Measurements from ENCODE around the gene ST8SIA5.
"Not testable (repeated sequence)": the region's sequence is repeated elsewhere in the genome, so short reads cannot be mapped to it uniquely, and the experiment has no call there.

The ST8SIA5 gene

GRCh38 chr18:46756559-46757201 is at the start of gene ST8SIA5:
TSS of gene ST8SIA5 (minus strand) at chr18:46757053. CDS start at chr18:46756508, 545 bp downstream.
- no peak for DNase-seq (ENCODE audit: low spot score)

- DNase-seq (ENCODE audit: low spot score), result not testable (repeated sequence)
Observed at GRCh38 chr18:46795945-46796344, 39.1 kb upstream of the ST8SIA5 start.

GRCh38 chr18:46794607-46795006 is 37.8 kb upstream of the ST8SIA5 start:
- DNase-seq (ENCODE audit: low spot score), result no peak

- DNase-seq (ENCODE audit: low spot score), result no peak
Observed at GRCh38 chr18:46793565-46793964, 36.7 kb upstream of the ST8SIA5 start.

GRCh38 chr18:46789088-46789487 is 32.2 kb upstream of the ST8SIA5 start:
- no peak for DNase-seq (ENCODE audit: low spot score)

GRCh38 chr18:46787674-46788073 is 30.8 kb upstream of the ST8SIA5 start:
- no peak for DNase-seq (ENCODE audit: low spot score)

- no peak for DNase-seq (ENCODE audit: low spot score)
Observed at GRCh38 chr18:46772357-46772756, 15.5 kb upstream of the ST8SIA5 start.

GRCh38 chr18:46771141-46771540 is 14.3 kb upstream of the ST8SIA5 start:
- no peak for DNase-seq (ENCODE audit: low spot score)

- DNase-seq (ENCODE audit: low spot score), result no peak
Observed at GRCh38 chr18:46770708-46771107, 13.9 kb upstream of the ST8SIA5 start.

- DNase-seq (ENCODE audit: low spot score), result no peak
Observed at GRCh38 chr18:46768166-46768921, 11.5 kb upstream of the ST8SIA5 start.

- DNase-seq (ENCODE audit: low spot score), result no peak
Observed at GRCh38 chr18:46767217-46767616, 10.4 kb upstream of the ST8SIA5 start.

- DNase-seq (ENCODE audit: low spot score), result no peak
Observed at GRCh38 chr18:46764586-46764985, 7.7 kb upstream of the ST8SIA5 start.

- DNase-seq (ENCODE audit: low spot score), result peak; percentile 54
Observed at GRCh38 chr18:46761059-46761769, 4.4 kb upstream of the ST8SIA5 start.

- no peak for DNase-seq (ENCODE audit: low spot score)
Observed at GRCh38 chr18:46759890-46760289, 3.0 kb upstream of the ST8SIA5 start.

- DNase-seq (ENCODE audit: low spot score), result no peak
Observed at GRCh38 chr18:46756025-46756558, 761 bp downstream of the ST8SIA5 start.

GRCh38 chr18:46755315-46756024 is 1.4 kb downstream of the ST8SIA5 start:
- no peak for DNase-seq (ENCODE audit: low spot score)

- no peak for DNase-seq (ENCODE audit: low spot score)
Observed at GRCh38 chr18:46754661-46755292, 2.1 kb downstream of the ST8SIA5 start.

- DNase-seq (ENCODE audit: low spot score), result no peak
Observed at GRCh38 chr18:46754188-46754587, 2.7 kb downstream of the ST8SIA5 start.

- DNase-seq (ENCODE audit: low spot score), result no peak
Observed at GRCh38 chr18:46751882-46752281, 5.0 kb downstream of the ST8SIA5 start.

- DNase-seq (ENCODE audit: low spot score), result no peak
Observed at GRCh38 chr18:46750626-46751025, 6.2 kb downstream of the ST8SIA5 start.

GRCh38 chr18:46748466-46748865 is 8.4 kb downstream of the ST8SIA5 start:
- DNase-seq (ENCODE audit: low spot score), result no peak

- no peak for DNase-seq (ENCODE audit: low spot score)
Observed at GRCh38 chr18:46740046-46740445, 16.8 kb downstream of the ST8SIA5 start.
